HG03060 (cell line): Measurements from ENCODE around the gene CDK17.
"Not testable (repeated sequence)": the region's sequence is repeated elsewhere in the genome, so short reads cannot be mapped to it uniquely, and the experiment has no call there.

Experiments
- ATAC-seq: cut with Tn5 transposase; IDR thresholded peaks from one replicate; pipeline ENCODE4 v1.9.1; 2021; ENCODE audit warnings: low read depth, moderate number of reproducible peaks; ENCODE audit not compliant: unreplicated experiment

Gene CDK17

DNA sequence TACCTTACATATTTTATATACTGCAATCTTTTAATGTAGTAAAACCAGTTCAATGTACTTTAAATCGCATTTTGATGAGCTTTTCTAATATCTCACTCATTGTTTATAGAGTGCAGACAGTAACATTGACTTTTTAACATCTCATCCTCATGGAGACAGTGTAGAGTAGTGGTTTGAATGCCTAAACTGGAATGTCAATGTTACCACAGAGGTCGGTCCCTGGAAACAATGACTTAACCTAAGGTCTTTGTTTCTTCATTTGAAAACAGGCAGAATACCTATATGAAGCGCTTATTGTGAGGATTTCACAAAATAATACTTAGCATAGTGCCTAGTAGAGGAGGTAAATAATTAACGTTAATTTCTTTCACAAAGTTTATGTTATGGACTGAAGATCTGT lies 5.0 kb downstream of the CDK17 start:
- ATAC-seq = no peak

DNA sequence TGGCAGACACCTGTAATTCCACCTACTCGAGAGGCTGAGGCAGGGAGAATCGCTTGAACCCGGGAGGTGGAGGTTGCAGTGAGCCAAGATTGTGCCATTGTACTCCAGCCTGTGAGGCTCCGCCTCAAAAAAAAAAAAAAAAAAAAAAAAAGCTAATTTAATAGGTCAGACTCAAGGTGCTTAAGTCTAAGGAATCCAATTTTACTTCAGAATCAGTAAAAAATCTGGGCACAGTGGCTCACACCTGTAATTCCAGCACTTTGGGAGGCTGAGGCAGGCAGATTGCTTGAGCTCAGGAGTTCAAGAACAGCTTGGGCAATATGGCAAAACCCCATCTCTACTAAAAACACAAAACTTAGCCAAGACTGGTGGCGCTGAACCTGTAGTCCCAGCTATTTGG lies 7.0 kb downstream of the CDK17 start:
- not testable (repeated sequence) for ATAC-seq

DNA sequence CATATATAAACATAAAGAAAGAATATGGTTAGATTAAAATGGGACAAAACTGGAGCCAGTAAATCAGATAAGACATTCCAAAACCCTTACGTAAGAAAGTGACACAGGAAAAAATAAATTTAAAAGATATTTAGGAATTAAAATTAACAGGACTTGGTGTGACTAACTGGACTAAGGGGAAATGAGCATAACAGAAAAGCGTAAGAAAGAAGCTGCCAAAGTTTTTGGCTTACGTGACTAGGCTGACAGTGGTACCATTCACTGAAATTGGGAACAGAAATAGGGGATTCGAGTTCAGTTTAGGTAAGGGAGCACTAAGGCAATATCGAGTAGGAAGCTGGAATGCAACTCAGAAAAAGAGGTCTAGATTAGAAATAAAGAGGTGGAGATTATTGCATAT lies 7.8 kb downstream of the CDK17 start:
- no peak for ATAC-seq

DNA sequence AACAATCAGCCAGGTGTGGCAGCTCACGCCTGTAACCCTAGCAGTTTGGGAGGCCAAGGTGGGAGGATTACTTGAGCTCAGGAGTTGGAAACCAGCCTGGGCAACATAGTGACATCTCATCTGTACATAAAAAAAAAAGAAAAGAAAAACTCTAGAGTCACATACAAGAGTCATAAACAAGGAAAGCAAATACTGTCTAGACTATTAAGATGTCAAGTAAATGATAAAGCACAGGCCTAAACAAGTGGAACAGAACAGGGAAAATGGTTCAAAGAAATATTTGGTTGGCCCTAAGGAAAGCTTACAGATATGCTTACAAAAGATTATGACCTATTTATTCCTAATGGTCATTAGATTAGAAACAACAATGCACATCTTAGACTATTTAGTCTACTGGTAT lies 12.3 kb downstream of the CDK17 start:
- no peak for ATAC-seq

DNA sequence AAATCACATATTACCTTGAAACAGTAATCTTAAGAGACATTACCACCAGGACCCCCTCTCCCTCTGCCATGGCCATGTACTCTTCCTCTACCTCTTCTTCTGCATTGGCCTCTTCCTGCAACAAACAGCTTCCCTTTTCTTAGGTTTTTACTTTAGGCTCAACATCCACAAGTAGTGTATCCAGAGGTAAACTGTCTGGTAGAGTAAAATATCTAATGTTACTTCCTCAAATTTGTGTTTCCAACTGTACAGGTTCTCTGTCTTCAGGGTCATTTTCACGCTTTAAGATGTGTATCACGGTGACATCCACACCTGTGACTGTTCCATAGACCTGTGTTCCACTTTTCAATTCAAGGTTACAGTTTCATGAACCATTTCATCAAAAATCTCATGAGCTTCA lies 13.4 kb downstream of the CDK17 start:
- ATAC-seq = no peak

DNA sequence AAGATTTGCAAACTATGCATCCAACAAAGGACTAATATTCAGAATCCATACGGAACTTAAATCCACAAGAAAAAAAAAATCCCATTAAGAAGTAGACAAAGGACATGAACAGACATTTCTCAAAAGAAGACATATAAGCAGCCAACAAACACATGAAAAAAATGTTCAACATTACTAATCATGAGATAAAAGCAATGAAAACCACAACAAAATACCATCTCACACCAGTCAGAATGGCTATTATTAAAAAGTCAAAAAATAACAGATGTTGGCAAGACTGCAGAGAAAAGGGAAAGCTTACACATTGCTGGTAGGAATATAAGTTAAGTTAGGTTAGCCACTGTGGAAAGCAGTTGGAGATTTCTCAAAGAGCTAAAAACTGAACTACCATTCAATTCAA lies 16.2 kb downstream of the CDK17 start:
- ATAC-seq = no peak

DNA sequence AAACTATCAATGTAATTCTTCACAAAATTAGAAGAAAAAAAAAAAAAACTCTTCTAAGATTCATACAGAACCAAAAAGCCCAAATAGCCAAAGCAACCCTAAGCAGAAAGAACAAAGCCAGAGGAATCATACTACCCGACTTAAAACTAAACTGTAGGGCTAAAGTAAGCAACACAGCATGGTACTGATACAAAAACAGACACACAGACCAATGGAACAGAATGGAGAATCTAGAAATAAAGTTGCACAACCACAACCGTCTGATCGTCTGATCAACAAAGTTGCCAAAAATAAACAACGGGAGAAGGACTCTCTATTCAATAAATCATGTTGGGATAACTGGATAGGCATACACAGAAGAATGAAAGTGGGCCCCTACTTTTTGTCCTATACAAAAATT lies 16.9 kb downstream of the CDK17 start:
- ATAC-seq = no peak

DNA sequence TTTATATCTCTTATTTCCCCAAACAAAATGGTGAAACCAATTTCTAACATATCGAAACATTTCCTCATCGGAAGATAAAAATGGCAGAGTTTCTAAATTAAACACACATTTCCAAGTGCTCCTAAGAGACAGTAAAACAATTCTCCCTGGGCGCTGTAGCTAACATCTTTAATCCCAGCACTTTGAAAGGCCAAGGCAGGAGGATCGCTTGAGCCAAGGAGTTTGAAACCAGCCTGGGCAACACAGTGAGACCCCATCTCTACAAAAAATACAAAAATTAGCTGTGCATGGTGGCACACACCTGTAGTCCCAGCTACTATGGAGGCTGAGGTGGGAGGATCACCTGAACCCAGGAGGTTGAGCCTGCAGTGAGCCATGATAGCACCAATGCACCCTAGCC lies 20.5 kb downstream of the CDK17 start:
- ATAC-seq = not testable (repeated sequence)

DNA sequence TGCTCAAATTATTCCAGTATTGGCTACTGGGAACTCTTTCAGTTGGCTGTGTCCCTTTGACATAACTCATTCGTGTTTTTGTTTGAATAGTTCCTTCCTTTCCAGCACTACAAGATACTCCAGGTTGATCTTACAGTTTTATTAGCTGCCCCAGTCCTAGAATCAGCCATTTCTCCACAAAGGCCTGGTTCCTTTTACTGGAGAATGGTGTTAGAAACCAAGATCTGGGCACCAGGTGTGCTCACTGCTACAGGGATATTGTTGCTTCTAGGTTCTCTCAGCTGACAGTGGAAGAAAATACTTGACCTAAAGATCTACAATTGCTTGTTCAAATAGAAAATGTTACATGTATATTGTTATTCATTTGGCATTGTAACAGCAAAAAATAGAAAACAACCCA lies 21.9 kb downstream of the CDK17 start:
- ATAC-seq = no peak

DNA sequence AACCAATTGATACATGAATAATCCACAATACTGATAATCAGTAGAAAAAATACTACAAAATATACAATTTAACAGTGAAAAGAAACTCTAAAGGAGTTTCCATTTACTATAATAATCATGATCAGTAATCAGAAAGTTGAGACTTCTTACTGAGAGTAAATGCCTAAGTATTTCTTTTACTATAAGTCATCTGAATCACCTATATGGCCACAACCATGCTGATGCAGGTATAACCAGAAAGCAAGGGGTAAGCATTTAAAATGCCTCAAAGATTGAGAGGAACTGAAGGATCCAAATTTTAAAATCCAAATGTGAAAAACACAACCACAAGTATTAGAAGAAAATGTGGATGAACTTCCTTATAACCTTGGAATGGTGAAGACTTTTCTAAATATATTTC lies 23.4 kb downstream of the CDK17 start:
- no peak for ATAC-seq

DNA sequence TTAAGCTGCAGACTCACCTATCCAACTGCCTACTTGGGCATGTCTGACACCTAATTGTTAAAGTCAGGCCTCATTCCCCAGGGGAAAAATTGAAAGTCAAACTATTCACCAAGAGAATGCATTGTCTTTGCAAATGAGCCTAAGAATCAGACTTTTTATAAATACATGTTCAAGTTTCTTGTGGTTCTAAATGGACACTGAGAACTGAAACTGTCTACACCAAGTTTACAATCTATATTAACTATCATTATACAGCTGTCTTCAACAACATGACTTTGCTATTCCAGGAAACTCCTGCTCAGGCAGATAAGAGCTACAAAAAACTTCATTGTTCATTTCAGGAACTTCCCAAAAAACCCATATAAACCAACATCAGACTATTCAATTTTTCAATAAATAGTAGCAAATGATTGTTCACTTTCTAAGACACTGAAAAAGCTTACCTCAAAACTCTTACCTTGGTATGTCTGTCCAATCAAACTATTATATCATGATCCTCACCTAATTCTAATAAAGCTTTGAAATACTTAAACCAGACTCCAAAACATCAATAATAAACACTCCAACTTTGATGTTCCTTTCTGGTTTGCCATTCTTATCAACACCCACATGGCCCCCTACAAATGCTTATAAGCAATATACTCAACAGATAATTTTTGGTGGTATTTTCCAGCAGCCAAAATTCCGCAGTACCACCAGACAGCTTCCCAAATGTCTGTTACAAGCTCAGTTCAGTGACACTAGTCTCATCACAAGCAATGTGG lies 24.2 kb downstream of the CDK17 start:
- ATAC-seq = peak; percentile 47

DNA sequence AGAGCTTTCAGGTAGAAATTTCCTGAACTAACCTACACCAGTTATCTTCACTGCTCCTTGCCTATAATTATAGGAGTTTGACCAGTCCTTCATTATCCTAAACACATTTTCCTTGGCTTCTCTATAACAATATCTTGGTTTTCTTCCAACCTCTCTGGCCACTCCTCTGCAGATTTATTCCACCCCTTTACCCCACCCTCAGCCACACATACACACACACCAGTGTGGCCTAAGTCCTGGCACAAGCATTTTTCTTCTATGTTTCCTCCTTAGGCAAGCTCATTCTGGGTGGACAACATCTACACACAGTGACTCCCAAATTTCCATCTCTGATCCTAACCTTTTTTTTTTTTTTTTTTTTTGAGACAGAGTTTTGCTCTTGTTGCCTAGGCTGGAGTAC lies 25.1 kb downstream of the CDK17 start:
- ATAC-seq = no peak

DNA sequence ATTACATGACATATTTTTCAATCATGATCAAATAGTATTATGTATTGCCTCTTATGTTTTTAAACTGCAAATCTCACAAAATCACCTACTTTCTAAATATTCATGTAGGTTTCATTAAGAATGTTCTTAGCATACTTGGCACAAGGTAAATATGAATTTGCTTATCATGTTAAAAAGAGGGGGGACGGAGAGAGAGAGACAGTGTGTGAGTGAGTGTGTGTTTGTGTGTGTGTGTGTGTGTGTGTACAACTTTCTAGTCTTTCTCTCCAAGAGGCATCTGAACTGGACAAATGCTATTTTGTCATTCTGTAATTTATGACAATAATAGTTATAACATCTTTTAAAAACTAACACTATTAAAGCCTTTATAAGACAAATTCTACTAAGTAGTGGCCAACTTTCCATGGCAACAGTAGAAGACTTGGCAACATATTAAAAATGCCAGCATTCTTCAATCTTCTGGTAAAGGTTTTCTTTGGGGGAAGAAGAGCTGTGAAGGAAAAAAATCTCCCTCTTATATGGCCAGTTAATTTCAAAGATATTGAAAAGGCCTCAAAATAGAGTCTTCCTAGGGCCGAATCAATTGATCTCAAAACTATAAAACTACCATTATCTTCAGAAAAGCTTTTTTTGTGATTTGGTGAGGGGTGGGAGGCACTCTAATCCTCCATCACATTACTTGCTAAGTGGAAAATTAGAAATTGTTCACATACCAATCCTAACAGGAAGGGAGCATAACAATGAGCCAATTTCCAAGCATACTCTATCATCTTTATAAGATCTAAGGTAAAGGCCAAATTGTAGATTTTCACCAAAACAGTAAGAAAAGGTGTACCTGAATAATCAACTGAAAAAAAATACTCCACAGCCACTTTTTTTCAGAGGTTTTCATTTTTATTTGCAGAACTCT lies 28.2 kb downstream of the CDK17 start:
- no peak for ATAC-seq

DNA sequence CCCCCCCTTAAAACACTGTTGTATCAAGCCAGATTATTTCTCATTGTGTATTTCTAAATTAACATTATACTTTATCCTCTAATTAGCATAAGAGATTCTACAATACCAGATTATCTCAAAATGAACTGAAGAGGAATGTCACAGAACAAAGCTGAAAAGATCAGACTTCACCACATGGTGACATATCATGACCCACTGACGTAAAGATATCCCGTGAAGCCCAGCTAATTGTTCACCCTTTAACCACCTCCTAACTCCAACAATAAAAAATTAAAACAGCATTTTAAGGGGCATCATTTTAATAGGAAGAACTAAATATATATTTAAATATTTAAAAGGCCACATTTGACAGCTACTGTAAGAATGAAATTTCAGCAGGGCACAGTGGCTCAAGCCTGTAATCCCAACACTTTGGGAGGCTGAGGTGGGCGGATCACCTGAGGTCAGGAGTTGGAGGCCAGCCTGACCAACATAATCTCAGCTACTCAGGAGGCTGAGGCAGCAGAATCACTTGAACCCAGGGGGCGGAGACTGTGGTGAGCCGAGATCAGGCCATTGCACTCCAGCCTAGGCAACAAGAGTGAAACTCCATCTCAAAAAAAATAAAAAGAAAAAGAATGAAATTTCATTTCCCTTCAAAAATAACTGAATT lies 29.0 kb downstream of the CDK17 start:
- no peak for ATAC-seq

DNA sequence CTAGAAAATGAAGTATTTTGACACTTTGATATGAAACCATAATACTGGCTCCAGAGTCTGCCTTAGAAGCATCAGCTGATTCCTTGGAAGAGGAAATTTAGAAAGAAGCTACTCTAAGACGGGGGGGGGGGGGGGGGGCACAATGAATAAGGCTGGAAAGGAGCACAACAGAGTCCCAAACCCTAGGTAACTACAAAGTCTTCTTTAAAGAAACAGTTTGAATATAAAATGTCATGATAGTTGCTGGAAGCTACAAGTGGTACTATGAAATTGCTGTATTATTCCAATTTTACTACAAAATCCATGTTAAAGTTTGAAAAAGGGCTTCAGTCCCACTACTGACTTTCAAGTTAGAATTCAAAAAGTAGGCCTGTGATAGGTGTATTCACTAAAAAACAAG lies 31.6 kb downstream of the CDK17 start:
- no peak for ATAC-seq

DNA sequence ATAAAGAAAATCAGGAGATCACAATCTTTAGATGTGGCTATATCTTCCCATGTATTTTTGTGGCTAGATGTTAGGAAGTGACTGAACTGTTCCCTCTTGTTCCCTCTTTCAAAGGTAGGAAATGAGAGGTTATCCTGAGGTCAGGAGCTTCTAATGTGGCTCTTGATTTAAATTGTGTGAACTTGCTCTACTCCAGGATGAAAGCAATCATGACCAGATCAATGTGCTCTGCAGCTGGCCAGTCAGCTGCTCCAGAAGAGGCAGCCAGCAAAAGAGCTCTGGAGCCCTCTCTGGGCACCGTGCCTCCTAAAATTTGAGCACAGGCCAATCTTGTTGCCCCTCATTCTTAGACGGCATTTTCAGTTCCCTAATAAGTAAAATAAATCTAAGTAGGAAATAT lies 32.0 kb downstream of the CDK17 start:
- no peak for ATAC-seq

DNA sequence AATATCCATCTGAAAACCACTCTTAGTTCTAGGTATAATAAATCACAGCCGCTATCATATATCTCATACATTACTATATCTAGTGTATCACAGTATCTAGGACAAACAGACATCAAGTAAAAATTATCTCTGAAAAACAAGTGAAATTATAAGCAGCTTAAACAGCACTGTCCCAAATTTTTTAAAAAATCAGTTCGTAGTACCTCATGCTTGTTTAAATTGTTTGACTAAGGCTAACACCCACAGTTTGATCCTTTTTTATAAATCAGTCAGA lies 33.9 kb downstream of the CDK17 start:
- ATAC-seq = no peak

DNA sequence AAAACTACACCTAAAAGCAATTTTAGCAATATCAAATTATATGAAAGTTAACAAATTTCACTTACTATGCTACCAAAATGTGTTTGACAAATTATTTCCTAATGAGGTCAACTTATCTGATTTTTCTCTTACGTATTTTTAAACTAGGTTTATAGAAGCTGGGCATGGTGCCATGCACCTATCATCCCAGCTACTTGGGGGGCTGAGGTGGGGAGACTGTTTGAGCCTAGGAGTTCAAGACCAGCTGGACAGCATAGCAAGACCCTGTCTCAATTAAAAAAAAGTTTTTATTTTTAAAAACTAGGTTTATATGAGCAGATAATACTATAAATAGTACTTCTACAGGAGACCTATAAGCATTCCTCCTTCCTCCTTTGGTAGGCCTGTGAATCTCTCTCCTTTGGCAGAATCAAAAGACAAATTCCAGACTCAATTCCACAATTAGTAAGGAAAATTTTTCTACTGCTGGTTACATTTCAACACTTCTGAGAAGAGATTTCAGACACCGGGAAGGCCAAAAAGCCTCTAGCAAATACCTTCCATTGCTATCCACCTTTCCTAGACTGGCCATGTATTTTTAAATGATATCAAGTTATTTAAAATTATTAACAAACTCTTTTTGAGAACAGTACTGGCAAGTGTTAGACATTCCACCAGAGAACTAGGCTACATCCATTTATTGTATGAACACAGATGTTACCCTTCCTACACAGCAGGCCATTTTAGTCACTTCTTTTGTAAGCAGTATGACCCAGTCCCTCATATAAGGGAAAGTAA lies 34.4 kb downstream of the CDK17 start:
- no peak for ATAC-seq

DNA sequence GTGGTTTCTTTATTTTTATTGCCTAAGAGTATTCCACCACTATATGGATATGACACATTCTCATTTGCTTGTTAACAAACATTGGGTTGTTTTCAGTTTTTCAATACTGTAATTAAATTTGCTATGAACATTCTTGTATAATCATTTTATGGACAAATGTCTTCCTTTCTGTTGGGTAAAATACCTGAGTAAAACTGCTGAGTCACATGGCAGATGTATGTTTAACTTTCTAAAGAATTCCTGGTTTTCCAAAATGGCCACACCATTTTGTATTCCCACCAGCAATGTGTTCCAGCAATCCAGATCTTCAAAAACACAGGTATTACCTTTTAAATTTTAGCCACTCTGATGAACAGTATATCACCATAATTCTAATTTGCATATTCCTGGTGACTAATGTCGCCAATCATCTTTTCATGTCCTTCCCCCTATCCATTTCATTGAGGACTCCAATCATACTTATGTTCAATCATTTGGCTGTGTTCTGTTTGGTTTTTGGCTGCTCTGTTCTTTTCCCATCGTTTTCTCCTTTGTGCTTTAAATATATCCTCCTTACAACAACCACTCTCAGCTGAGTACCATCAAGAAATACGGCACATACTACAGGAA lies 36.0 kb downstream of the CDK17 start:
- ATAC-seq = no peak

DNA sequence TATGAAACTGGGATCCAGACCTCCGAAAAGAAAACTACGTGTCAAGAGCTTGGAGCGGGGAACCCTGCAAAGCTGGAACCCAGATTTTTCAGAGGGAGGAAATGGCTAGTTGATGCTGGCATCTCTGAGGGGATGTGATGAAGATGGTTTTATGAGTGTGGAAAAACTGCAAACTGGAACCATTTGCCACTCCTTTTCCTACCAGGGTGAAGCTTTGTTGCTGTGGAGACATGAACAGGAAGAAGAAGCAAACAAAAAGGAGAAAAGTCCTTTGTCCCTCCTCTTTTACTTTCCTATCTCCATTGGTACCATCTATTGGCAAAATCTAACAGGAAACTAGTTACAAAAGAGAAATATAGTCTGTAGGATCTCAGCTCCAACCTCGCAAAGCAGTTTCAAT lies 39.2 kb downstream of the CDK17 start:
- ATAC-seq = no peak

DNA sequence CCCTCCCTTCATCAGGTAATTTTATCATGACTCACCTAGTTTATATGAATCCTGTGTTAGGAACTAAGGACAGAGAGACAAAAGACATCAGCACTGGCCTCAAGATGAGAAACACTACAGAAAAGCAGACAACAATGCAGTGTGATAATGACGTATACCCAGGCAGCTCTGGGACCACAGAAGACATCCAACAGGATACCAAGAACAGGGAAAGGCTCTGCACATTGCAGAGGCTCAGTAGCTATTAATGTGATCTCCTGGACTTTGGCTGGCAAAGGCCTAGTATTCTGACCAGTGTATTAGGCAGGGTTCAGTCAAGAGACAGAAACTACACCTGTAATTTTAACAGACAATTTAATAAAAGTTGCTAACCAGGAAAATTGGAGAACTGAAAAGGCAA lies 39.7 kb downstream of the CDK17 start:
- ATAC-seq = no peak
